ENCODE measurements around the gene UBE2H. TPM values are rescaled to one million over a fixed set of nuclear protein-coding genes. Genes with fewer than 3 reads are reported as not detected.
"Not testable (repeated sequence)": the region's sequence is repeated elsewhere in the genome, so short reads cannot be mapped to it uniquely, and the experiment has no call there.

The UBE2H gene
- total RNA-seq, 1 donor from 2014 or later, result 112 TPM

DNA sequence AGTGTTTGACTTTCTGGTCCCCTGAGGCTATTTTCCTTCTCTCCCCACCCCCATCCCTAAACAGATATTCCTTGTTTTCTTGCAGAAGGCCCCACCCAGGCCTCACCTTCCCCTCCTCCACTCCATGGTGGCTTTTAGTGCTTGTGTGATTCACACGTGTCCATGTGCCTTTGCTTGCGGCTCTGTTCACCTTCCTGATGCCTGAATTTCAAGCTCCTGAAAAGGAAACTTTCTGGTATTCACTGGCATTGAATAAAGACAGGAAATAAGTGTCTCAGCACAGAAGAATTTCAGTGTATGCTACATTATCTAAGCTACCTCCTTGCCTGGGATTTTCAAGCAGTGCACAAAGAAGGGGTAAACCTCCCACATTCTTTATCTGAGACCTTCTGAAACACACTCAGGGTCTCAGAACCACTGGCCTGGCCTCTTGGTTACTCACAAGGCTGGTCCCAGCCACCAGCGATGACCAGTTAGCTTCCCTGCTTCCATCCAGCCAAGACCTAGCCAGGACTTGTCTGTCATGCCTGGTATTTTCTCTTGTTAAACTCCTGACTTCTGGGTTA lies 17.2 kb upstream of the UBE2H start:
- Histone ChIP-seq H3K27ac (replicated peaks) (peak overlapping the region; percentile 64), H3K9me3 (replicated peaks) (no peaks in the 10 kb centered on the region), H3K36me3 (no peaks in the 10 kb centered on the region), H3K4me1 (peaks cover 9% of the 10 kb centered on the region), H3K27me3 (ENCODE audit: low read depth) (no peaks in the 10 kb centered on the region), H3K4me3 (no peak overlapping the region)
- intact Hi-C loops (cut with micrococcal nuclease), result no loop called here
- TF ChIP-seq, protein P1, sequence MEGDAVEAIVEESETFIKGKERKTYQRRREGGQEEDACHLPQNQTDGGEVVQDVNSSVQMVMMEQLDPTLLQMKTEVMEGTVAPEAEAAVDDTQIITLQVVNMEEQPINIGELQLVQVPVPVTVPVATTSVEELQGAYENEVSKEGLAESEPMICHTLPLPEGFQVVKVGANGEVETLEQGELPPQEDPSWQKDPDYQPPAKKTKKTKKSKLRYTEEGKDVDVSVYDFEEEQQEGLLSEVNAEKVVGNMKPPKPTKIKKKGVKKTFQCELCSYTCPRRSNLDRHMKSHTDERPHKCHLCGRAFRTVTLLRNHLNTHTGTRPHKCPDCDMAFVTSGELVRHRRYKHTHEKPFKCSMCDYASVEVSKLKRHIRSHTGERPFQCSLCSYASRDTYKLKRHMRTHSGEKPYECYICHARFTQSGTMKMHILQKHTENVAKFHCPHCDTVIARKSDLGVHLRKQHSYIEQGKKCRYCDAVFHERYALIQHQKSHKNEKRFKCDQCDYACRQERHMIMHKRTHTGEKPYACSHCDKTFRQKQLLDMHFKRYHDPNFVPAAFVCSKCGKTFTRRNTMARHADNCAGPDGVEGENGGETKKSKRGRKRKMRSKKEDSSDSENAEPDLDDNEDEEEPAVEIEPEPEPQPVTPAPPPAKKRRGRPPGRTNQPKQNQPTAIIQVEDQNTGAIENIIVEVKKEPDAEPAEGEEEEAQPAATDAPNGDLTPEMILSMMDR (IDR thresholded peaks at IDR 0.05; ENCODE audit: borderline replicate concordance), result no peak
- DNase-seq, result no peak

GRCh38 chr7:129968592-129969383 lies 16.0 kb upstream of the UBE2H start:
- Histone ChIP-seq H3K4me3 (no peak overlapping the region), H3K9me3 (replicated peaks) (no peaks in the 10 kb centered on the region), H3K27ac (replicated peaks) (no peak overlapping the region), H3K4me1 (peaks cover 9% of the 10 kb centered on the region), H3K36me3 (no peaks in the 10 kb centered on the region), H3K27me3 (ENCODE audit: low read depth) (no peaks in the 10 kb centered on the region)
- TF ChIP-seq, protein P1 (IDR thresholded peaks at IDR 0.05; ENCODE audit: borderline replicate concordance), result no peak
- intact Hi-C loops (cut with micrococcal nuclease), result no loop called here
- DNase-seq, result no peak

DNA sequence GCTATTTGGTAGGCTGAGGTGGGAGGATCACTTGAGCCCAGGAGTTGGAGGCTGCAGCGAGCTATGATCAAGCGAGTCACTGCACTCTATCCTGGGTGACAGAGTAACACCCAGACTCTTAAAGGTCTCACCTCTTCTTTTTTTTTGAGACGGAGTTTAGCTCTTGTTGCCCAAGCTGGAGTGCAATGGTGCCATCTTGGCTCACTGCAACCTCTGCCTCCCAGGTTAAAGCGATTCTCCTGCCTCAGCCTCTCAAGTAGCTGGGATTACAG lies 7.4 kb upstream of the UBE2H start:
- DNase-seq; H3K27ac ChIP-seq (replicated peaks); intact Hi-C loops (cut with micrococcal nuclease); H3K4me3 ChIP-seq; H3K27me3 ChIP-seq (ENCODE audit: low read depth); H3K9me3 ChIP-seq (replicated peaks); H3K36me3 ChIP-seq: not testable (repeated sequence)
- peaks cover 11% of the 10 kb centered on the region for H3K4me1 ChIP-seq

DNA sequence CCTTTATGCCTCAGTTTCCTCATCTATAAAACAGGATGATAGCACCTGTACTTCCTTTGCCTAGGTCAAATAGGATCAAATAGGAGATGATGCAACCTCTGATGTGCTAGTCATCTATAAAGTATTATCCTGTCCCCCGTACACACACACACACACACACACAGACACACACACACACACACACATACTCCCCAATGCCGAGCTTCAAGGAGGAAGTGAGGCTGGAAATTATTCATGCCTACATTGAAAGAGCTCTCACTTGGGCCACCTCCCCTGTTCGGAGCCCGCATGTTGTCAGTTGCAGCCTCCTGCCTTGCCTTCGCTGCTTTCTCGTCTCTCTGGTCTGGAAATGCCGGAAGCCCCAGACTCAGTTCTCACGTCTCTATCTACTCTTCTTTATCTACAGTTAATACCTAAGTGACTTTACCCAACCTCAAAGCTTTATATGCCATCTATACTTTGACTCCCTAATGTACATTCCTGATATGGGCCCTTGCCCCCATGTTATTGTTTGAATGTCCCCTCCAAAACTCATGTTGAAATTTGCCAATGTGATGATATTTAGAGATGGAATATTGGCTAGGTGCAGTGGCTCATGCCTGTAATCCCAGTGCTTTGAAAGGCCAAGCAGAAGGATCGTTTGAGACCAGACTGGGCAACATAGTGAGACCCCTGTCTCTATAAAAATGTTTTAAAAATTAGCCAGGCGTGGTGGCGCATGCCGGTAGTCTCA lies 6.9 kb upstream of the UBE2H start:
- Histone ChIP-seq H3K4me3 (no peak overlapping the region), H3K9me3 (replicated peaks) (no peaks in the 10 kb centered on the region), H3K36me3 (no peaks in the 10 kb centered on the region), H3K27ac (replicated peaks) (no peak overlapping the region), H3K4me1 (peaks cover 11% of the 10 kb centered on the region), H3K27me3 (ENCODE audit: low read depth) (no peaks in the 10 kb centered on the region)
- DNase-seq, result no peak
- intact Hi-C loops (cut with micrococcal nuclease), result no loop called here
- TF ChIP-seq, protein P1 (IDR thresholded peaks at IDR 0.05; ENCODE audit: borderline replicate concordance), result no peak

GRCh38 chr7:129958643-129959470 lies 6.1 kb upstream of the UBE2H start:
- H3K4me1 ChIP-seq, result peaks cover 11% of the 10 kb centered on the region
- peak; percentile 25 for DNase-seq
- no peaks in the 10 kb centered on the region for H3K27me3 ChIP-seq (ENCODE audit: low read depth)
- H3K27ac ChIP-seq (replicated peaks), result peak overlapping the region; percentile 3
- intact Hi-C loops (cut with micrococcal nuclease), result no loop called here
- H3K9me3 ChIP-seq (replicated peaks), result no peaks in the 10 kb centered on the region
- H3K4me3 ChIP-seq, result no peak overlapping the region
- H3K36me3 ChIP-seq, result no peaks in the 10 kb centered on the region
- TF ChIP-seq, protein P1 (IDR thresholded peaks at IDR 0.05; ENCODE audit: borderline replicate concordance), result no peak
